Measurements from ENCODE around the gene C1orf35.

The C1orf35 gene

DNA sequence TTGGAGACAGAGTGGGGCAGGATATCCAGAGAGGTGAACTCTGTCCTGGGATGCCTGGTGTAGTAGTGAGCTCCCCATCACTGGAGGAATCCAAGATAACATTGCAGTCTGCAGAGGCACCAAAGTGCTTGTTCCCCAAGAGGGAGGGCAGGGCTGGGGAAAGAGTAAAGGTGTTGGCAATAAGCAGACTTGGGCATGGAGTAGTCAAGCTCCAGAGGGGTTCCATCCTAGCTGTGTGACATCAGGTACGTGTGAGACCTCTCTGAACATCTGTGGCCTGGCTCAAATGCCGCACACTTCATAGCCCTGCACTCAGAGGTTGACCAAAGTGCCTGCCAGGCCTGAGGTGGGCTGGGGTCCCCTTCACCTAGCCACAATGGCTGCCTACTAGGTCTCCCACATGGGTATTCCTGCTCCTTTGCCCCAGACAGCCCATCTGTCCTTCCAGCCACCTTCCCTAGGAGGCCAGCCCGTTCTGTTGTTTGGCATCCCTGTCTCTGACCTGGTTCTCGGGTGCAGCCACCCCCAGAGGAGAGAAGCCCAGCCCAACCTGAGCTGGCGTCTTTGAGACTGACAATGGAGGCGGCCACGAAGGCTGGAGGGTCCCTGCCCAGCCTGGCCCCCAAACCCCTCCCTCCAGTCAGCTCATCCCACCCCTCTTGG lies 23.4 kb downstream of the C1orf35 start:
- no peak for DNase-seq

DNA sequence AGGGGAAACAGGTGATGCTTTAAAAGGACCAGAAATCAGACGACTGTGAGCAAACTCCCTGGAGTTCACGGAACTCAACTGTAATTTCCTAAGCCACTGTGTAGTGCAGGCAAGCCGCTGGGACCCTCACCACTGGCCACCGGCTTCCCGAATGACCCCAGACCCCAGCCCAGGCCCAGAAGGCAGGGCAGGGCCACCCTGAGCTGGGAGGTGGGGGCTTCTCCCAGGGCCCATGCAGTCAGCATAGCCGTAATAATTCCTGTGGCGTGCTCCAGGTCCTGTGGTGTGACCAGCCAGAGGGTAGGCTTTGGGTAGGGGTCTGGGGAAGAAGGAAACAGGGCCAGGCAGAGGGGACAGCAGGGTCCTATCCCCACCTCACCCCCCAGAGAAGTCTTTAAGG lies 24.1 kb downstream of the C1orf35 start:
- no peak for DNase-seq

DNA sequence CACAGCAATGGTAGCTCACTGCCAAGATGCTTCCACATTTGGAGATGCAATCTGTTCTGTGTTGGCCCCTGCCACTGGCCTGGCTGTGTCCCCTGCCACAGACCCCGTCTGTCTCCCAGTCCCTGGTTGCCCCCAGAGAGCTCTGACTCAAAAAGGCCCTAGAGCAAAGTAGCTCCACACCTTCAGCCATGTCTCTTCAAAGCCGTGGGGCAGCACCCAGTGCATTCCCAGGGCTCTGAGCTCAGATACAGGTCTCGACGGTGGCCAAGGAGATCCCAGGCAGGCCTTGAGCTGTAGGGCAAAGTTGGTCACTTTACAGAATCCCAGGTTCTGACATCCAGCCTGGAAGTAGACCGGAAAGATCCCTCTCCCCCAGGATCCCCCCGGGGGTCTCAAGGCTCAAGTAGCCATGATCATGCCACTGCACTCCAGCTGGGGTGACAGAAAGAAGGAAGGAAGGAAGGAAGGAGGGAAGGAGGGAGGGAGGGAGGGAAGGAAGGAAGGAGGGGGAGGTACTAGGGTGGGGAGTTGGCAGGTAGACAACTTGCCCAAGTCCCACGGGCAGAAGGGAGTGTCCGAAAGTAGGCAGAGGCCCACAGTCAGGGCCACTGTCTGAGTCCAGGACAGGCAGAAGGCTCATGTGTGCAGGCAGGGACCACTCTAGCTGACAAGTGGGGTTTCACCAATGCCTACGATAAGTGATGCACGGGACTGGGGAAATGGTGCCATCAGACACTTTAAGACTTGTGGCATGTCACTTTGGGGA lies 25.4 kb downstream of the C1orf35 start:
- no peak for DNase-seq

DNA sequence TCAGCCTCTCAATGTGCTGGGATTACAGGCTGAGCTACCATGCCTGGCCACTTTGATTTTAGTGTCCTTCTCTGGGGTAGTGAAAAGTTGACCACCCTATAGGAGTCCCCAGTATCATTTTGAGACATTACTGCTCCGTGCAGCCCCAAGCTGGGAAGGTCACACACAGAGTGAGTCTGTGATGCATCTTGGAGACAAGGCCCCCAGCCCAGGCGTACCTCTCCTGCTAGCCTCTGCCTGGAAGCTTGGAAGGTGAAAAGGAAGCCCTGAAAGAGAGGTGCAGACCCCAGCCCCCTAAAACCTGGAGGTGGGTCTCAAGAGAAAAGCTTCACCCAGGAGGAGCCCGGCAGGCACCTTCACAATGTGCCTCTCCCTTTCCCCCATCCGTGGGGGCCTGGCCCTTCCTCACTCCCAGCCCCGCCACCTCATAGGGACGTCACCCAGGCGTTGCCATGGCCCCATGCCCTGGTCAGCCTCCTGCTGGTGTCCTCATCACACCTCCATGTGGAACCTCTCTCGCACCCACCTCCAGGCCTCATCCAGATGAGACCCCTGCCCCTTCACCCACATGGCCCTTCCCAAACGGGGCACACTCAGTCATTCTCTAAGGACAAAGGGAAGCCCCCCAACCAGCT lies 26.2 kb downstream of the C1orf35 start:
- DNase-seq, result no peak

DNA sequence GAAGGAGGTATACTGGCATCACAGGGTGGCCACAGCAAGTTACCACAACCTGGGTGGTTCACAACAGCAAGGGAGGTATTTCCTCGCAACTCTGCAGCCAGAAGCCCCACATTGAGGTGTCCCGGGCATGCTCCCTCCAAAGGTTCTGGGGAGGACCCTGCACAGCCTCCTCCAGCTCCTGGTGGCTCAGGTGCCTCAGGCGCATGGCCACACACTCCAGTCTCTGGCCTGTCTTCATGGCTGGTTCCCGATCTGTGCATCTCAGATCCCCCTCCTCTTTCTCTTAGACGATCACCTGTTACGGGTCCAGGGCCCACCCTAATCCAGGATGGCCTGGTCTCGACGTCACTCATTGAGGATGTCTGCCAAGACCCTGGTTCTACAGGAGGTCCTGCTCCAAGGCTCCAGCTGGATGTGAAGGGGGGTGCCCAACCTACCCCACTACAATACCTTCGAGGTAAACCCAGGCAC lies 27.3 kb downstream of the C1orf35 start:
- no peak for DNase-seq

DNA sequence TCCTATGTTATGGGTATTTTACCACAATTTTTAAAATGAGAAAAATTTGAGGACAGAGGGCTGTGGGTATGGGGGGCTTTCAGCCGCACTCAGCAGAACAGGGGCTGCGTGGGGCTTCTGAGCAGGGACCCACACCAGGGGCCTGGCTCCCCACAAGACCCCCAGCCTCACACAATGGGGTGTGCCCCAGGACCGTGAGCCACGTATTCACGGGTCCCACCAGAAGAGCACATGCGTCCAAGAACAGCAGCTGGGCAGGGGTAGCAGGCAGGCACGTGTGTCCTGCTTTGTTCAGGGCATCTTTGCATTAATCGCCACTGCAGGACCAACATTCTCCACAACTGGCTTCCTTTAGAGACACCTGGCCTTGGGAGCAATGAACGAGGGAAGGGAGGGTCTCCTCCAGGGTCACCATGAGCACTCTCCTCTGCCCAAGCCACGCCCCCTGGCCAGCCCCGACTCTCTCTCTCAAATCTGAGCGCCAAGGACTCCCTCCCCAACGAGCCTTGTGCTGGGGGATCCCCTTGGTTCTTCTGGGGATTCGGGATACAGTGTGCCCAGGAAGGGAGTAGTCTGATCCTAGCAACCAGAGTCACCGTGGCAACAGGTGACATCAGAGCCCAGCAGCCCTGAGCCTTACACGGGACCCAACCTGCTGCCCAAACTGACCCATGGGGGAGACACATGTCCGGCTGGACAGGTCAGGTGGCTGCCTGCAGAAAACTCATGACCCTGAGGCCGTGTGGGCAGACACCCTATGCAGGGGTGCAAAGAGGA lies 28.0 kb downstream of the C1orf35 start:
- no peak for DNase-seq

DNA sequence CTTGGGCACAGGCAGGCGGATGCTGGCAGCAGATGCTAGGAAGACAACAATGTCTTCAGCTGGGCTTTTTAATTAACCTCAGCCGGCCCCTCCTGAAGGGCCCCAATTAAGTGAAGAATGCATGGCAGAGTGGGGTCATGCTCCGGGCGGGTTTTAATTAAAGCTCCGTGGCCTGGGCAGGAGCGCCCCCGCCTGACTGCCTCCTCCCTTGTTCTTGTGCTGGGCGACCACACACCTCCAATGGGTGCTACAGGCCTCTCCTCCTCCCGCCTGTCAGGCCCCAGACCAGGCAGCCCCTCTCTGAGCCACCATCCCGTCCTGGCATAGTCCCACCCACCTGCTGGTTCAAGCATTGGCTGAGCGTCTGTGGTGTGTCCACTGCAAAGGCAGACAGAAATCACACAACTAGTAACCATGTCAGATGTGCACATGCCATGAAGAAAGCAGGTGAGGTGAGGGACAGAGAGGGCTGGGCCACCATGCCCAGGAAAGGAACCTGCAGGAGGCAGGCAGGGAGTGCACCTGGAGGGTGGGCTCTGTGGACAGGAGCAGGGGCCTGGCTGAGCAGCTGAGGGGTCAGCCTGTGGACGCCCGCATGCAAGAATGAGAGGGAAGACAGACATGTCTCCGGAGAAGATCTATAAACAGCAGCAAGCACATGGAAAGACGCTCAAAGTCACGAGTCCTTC lies 29.1 kb downstream of the C1orf35 start:
- DNase-seq, result peak in 2 of 56 donors; percentile 17 to 25

DNA sequence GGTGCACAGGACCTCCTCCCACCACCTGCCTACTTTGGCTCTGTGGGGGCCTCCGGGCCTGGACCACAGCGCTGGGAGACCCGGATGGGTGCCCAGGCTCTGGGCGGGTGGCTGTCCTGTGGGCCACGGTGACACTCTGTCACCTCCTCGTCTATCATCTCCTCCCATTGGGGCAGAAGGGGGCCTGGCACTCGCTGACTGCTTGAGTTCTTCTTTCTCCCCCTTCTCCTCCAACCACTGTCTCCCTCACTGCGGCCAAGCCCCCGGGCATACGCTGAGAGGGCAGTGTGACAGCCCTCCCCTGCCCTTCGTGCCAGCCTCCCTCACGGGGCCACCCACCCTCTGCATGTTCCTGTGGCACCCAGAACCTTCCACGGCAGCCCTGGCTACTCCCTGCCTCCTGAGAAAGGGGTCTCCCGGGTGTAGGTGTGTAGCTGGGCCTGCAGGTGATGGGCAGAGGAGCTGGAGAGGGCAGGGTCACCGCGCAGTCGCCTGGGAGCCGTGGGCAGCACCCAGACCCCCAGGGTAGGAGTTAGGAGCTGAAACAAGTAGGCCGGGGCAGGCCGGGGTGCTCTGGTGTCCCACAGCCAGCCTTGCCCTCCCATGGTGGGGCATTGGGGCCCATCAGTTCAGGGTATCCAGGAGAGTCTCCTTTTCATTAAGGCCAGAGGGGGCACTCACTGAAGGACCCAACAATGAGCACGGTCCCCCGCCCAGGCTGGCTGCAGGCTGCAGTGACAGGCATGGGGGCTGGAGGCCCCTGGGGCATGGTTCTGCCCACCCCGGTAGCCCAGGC lies 29.9 kb downstream of the C1orf35 start:
- DNase-seq, result no peak

DNA sequence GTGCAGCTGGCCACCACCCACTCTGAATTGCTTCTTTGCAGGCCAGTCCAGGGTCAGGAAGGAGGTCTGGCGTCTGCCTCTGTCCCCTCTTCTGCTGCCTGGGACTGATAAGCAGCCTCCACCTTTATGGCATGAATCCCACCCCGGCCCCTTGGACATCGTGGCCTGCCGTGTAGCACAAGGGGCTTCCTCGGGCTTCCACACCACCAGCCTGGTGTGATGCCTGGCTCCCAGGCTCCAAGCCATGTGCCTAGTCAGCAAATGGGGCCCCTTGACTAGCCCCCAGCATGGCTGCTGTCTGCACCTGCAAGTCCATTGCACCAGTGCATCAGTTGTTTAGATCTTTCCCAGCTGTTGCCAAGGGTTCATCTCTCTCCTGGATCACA lies 30.5 kb downstream of the C1orf35 start:
- DNase-seq, result no peak

DNA sequence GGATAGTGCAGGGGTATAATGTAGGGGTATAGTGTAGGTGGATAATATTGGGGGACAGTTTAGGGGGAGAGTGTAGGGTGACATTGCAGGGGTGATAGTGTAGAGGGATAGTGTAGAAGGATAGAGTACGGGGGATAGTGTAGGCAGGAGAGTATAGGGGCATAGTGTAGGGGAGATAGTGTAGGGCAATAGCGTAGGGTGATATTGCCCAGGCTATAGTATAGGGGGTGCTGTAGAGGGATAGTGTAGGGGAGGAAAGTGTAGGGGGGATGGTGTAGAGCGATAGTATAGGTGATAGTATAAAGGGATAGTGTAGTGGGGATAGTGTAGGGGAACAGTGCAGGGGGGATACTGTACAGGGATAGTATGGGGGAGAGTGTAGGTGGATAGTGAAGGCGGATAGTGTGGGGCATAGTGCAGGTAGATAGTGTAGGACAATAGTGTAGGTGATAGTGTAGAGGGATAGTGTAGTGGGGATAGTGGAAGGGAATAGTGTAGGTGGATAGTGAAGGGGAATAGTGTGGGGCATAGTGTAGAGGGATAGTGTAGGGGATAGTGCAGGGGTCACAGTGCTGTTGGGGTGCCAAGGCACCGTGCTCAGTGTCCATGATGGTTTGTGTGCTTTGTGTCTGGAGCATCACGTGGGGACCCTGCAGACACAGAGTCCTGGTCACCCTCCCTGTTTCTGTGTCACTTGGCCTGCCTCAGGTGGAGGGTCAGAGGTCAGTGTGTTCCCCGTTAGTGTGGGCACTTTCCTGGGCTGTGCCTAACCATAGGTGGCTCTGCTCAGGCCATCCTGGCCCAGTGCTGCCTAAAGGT lies 31.1 kb downstream of the C1orf35 start:
- DNase-seq, result no peak

DNA sequence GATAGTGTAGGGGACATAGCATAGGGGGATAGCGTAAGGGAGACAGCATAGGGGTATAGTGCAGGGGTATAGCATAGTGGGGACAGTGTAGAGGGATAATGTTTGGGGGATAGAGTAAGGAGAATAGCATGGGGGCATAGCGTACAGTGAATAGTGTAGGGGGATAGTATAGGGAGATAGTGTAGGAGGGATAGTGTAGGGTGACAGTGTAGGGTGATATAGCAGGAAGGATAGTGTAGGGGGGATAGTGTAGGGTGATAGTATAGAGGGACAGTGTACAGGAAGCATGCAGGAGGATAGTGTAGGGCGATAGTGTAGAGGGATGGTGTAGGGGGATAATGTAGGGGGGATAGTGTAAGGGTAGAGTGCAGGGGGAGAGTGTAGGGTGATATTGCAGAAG lies 32.3 kb downstream of the C1orf35 start:
- DNase-seq, result no peak

DNA sequence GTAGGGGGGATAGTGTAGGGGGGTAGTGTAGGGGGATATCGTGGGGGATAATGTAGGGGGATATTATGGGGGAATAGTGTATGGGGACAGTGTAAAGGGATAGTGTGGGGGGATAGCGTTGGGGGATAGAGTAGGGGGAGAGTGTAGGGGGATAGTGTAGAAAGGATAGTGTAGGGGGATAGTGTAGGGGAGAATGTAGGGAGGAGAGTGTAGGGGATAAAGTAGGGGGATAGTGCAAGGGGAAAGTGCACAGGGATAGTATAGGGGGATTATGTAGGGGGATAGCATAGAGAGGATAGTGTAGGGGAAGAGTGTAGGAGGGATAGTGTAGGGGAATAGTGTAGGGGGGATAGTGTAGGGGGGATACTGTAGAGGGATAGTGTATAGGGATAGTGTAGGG lies 33.0 kb downstream of the C1orf35 start:
- DNase-seq, result no peak

DNA sequence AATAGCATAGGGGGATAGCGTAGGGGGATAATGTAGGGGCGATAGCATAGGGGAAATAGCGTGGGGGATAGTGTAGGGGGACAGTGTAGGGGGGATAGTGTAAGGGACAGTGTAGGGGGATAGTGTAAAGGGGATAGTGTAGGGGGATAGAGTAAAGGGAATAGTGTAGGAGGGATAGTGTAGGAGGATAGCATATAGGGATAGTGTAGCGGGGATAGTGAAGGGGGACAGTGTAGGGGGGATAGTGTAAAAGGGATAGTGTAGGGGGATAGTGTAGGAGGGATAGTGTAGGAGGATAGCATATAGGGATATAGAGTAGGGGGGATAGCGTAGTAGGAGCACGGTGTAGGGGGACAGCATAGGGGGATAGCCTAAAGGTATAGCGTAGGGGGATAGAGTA lies 34.8 kb downstream of the C1orf35 start:
- no peak for DNase-seq

DNA sequence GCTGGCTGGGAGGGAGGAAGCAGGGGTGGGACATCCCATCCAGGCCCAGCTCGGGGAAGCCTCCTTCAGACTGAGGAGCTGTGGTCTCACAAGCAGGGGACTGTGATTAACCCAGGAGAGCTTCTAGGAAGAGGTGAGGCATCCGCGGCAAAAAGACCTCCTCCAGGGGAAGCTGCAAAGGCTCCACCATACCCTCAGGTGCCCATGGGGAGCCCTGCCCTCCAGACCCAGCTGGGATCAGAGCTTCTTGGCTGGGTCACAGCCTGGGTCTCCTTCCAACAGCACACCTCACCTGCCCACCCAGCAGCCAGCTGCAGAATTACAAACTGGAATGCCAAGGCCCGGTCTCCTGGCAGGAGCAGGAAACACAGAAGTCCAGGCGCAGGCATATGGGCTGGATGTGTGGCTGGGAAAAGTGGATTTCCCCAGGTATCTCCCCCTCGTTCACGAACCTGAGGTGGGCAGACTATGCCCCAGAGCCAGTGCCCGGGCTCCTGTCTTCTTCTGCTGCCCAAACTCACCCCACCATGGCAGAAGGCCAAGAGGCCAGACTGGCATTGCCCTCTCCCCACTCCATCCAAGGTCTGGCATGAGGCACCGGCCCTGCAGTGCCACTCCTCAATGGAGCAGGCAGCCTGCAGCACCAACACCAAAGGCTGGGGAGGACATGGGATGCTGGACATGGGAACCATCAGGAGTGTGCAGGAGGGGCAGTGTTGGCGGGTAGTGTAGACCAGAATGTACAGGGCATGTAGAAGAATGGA lies 36.1 kb downstream of the C1orf35 start:
- no peak for DNase-seq

DNA sequence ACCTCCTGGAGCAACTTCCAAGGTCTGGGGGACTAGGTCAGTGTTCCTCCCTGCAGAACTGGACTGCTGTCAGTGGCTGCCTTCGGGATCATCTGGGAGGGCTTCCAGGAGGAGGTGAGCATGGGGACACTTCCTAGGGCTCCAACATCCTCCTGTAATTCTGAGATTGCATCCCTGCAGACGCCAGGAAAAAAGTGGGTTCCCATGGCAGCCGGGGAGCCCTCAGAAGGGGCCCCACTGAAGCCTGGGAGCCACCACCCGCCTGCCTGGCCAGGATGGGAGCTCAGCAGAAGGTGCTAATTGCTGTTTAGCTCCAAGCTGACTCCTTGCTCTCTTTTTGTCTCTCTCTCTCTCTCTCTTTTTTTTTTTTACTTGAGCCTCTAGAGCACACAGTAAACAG lies 36.7 kb downstream of the C1orf35 start:
- DNase-seq, result no peak

DNA sequence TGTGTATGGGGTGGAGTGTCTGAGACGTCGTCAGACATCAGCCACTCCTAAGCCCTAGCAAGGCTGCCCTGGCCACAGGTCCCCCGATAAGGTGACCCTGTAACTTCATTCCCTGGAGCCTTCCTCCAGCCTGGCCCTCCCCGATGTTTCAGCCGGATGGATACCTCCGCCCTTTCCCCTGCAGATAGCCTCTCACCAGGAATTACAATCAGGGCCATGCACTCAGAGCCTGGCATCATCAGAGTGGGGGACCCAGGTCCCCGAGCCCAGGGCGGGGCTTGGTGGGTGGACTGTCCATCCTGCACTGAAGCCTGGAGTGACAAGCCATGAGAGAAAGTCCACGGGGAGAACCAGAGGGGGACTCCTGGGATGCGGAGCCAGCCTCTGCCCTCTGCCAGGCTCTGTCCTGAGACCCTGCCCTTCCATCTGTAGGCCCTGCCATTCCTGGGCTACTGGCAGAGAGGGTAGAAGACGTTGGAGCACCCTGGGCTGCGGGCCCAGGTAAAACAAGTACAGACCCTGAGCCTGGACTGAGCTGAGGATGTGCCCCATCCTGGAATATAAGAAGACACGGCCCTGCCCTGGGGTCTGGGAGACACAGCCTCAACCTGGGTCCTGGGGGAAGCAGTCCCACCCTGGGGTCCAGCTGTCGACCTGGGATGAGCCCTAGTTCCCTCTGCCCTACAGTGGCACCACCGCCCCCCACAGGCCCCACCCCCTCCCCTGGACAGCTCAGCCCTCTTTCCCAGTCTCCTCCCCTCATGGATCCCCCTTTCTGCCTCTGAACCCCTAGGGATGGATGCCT lies 37.4 kb downstream of the C1orf35 start:
- no peak for DNase-seq

DNA sequence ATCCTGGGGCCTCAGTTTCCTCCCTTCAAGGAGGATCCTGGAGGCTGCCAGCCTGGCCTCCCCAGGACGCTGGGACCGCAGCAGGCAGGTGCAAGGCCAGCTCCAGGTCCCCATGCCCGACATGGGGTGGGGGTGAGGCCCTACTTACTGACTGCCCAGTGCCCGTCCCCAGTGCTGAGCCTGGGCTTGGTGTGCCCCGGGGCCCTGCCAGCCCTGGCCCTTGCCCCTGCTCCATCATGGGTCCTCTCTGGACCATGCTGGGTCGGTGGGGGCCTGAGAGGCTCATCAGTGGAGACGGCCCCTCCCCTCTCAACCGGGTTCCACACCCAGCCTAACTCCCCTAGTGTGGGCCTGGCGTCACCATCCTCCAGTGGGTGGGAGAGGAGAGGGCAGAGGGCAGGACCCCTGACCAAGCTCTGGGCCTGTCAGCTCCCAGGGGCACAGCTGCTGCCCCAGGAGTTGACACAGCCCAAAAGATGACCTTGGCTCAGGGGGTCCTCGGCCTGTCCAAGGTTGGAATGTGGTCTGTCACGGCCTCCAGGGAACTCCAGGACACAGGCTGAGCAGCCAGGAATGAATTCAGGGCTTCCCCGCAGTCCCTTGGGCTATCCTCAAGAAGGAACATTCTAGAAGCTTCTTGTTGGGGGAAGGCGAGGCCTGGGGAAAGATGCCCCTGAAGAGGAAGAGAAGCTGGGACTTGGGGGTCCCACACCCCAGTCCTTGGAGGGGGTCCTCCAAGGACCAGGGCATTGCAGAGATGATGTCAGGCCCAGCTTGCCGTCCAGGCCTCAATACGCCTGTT lies 38.2 kb downstream of the C1orf35 start:
- no peak for DNase-seq
